Jurkat, Clone E6-1 (cell line): Measurements from ENCODE around the gene RGCC.

Source experiments
- DNase-seq: peaks from one replicate; pipeline ENCODE4 v3.0.0-alpha.2; 2011; ENCODE audit warnings: low read depth, low spot score
- H3K4me3 ChIP-seq: 2 replicates; pipeline ENCODE4 v1.5.1; 2011; ENCODE audit warnings: mild to moderate bottlenecking, low read length, control low read depth, moderate library complexity

The RGCC gene

GRCh38 chr13:41505209-41505835 is 48.0 kb downstream of the RGCC start:
- H3K4me3 ChIP-seq, result no peak overlapping the region
- no peak for DNase-seq

- DNase-seq, result no peak
- H3K4me3 ChIP-seq, result no peak overlapping the region
These were observed 49.0 kb downstream of the RGCC start for GRCh38 chr13:41506312-41506711.

- no peak for DNase-seq
- H3K4me3 ChIP-seq, result no peak overlapping the region
These were observed 52.6 kb downstream of the RGCC start for GRCh38 chr13:41509971-41510370.

- no peak for DNase-seq
- H3K4me3 ChIP-seq, result no peak overlapping the region
These were observed 54.5 kb downstream of the RGCC start for GRCh38 chr13:41511827-41512226.

- no peak for DNase-seq
- H3K4me3 ChIP-seq, result no peak overlapping the region
These were observed 55.1 kb downstream of the RGCC start for GRCh38 chr13:41512441-41512840.

- no peak overlapping the region for H3K4me3 ChIP-seq
- DNase-seq, result no peak
These were observed 56.2 kb downstream of the RGCC start for GRCh38 chr13:41513600-41513999.

GRCh38 chr13:41514853-41515395 is 57.6 kb downstream of the RGCC start:
- no peak for DNase-seq
- H3K4me3 ChIP-seq, result no peak overlapping the region

- H3K4me3 ChIP-seq, result no peak overlapping the region
- DNase-seq, result no peak
These were observed 58.3 kb downstream of the RGCC start for GRCh38 chr13:41515491-41516139.

GRCh38 chr13:41516166-41516565 is 58.8 kb downstream of the RGCC start:
- no peak for DNase-seq
- no peak overlapping the region for H3K4me3 ChIP-seq

- DNase-seq, result no peak
- H3K4me3 ChIP-seq, result no peak overlapping the region
These were observed 59.4 kb downstream of the RGCC start for GRCh38 chr13:41516760-41517159.

GRCh38 chr13:41520016-41520659 is 62.8 kb downstream of the RGCC start:
- no peak for DNase-seq
- H3K4me3 ChIP-seq, result no peak overlapping the region
